Calu3 (cell line): Measurements from ENCODE around the gene SRR. TPM values are rescaled to one million over a fixed set of nuclear protein-coding genes. Genes with fewer than 3 reads are reported as not detected.

ENCODE experiments used
- BruUV-seq: library from RNA; stranded (reverse); fragments of 400-500 nt; replicated peaks from 2 replicates; lab custom pipeline; 2021; lab: Mats Ljungman, UMichigan
- CTCF ChIA-PET: fragments of 300-600 bp; sonication (Branson Sonifier 250); formaldehyde crosslinking; loops from one replicate; lab custom pipeline; 2022; ENCODE audit warnings: antibody characterized with exemption; lab: Charles Lee
- DNase-seq: peaks from one replicate; pipeline ENCODE4 v3.0.0; 2022
- H3K27ac Mint-ChIP-seq: one replicate; pipeline ENCODE4 v1.8.0; 2022; ENCODE audit warnings: mixed read lengths; ENCODE audit not compliant: unreplicated experiment
- H3K27me3 Mint-ChIP-seq: one replicate; pipeline ENCODE4 v1.8.0; 2022; ENCODE audit warnings: mixed read lengths; ENCODE audit not compliant: unreplicated experiment
- H3K36me3 Mint-ChIP-seq: one replicate; pipeline ENCODE4 v1.8.0; 2022; ENCODE audit warnings: mild to moderate bottlenecking, moderate library complexity, mixed read lengths; ENCODE audit not compliant: insufficient read depth, unreplicated experiment
- H3K4me1 Mint-ChIP-seq: one replicate; pipeline ENCODE4 v1.8.0; 2022; ENCODE audit warnings: mild to moderate bottlenecking, low read depth, mixed read lengths; ENCODE audit not compliant: unreplicated experiment
- H3K4me3 Mint-ChIP-seq: one replicate; pipeline ENCODE4 v1.8.0; 2022; ENCODE audit warnings: mild to moderate bottlenecking, low read depth, moderate library complexity, mixed read lengths; ENCODE audit not compliant: unreplicated experiment
- H3K9me3 Mint-ChIP-seq: one replicate; pipeline ENCODE4 v1.8.0; 2022; ENCODE audit warnings: low read depth, mixed read lengths; ENCODE audit not compliant: unreplicated experiment
- intact Hi-C: fragments of 100-400 bp; cut with micrococcal nuclease; formaldehyde crosslinking; loops from one replicate; pipeline ENCODE4 v1.10.0; 2022; ENCODE audit not compliant: unreplicated experiment
- total RNA-seq: library from RNA; stranded (reverse); gene quantifications from 2 replicates; pipeline ENCODE4 v1.2.3, GENCODE V29; 2022
- TF ChIP-seq, protein P1 (sequence below): fragments of 200-600 bp; IDR thresholded peaks from one replicate; pipeline ENCODE4 v1.8.0; 2022; ENCODE audit warnings: antibody characterized with exemption; ENCODE audit not compliant: unreplicated experiment

Gene SRR
- total RNA-seq, 1 experiment from 2014 or later, result 6.4 TPM

DNA sequence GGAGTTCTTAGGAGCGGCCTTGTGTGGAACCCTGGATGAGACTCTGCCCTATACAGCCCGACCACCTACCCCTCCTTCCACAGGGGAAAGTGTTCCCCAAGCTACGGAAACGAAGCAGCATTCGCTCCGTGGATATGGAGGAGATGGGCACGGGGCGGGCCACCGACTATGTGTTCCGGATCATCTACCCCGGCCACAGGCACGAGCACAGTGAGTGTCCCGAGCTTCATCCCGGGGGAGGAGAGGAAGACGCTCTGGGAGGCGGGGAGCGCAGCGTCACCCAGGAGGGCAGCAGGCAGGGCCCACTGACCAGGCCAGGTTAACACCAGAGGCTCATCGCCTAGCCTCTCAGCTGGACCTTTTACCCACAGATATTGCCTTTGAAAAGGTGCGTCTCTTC is 61.4 kb downstream of the SRR start:
- H3K9me3 Mint-ChIP-seq, result no peaks in the 10 kb centered on the region
- TF ChIP-seq, protein P1, sequence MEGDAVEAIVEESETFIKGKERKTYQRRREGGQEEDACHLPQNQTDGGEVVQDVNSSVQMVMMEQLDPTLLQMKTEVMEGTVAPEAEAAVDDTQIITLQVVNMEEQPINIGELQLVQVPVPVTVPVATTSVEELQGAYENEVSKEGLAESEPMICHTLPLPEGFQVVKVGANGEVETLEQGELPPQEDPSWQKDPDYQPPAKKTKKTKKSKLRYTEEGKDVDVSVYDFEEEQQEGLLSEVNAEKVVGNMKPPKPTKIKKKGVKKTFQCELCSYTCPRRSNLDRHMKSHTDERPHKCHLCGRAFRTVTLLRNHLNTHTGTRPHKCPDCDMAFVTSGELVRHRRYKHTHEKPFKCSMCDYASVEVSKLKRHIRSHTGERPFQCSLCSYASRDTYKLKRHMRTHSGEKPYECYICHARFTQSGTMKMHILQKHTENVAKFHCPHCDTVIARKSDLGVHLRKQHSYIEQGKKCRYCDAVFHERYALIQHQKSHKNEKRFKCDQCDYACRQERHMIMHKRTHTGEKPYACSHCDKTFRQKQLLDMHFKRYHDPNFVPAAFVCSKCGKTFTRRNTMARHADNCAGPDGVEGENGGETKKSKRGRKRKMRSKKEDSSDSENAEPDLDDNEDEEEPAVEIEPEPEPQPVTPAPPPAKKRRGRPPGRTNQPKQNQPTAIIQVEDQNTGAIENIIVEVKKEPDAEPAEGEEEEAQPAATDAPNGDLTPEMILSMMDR, result no peak
- peaks cover 17% of the 10 kb centered on the region for H3K4me1 Mint-ChIP-seq
- intact Hi-C loops, result no loop called here
- BruUV-seq, result no TSS peak
- CTCF ChIA-PET, result no interaction called here
- no peak overlapping the region for H3K27ac Mint-ChIP-seq
- H3K36me3 Mint-ChIP-seq, result peaks cover 40% of the 10 kb centered on the region
- no peaks in the 10 kb centered on the region for H3K27me3 Mint-ChIP-seq
- no peak for DNase-seq
- H3K4me3 Mint-ChIP-seq, result no peak overlapping the region

DNA sequence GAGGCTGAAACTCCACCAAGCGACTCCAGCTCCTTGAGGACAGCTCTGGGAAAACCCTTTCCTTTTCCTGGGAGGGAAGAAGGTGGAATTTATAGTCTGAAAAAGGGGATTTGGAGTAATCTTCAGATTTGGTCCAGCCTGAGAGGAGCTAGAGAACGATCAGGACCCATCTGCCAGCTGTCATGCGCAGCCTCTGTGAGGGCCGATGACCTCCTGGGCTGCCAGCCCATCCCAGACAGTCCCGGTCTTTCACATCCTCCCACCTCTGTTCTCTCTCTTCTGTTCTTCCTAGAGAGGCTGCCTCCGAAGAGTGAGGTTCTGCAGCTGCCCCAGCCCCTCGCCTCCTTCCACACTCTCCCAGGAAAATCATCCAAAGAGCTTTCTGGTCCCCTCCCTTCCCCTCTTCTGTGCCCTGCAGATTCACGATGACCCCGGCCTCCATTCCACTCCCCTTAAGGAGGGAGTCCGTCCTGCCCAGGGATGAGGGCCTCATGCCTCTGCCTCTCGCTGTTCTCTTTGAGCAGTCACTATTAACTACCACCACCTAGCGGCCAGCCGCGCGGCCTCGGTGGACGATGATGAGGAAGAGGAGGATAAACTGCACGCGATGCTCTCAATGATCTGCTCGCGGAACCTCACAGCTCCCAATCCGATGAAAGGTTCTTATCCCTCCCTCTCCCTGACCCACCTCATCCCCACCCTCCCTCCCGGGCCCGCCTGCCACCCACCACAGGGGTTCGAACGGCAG is 63.2 kb downstream of the SRR start:
- no peak overlapping the region for H3K27ac Mint-ChIP-seq
- H3K4me1 Mint-ChIP-seq, result no peaks in the 10 kb centered on the region
- no peak for DNase-seq
- H3K27me3 Mint-ChIP-seq, result no peaks in the 10 kb centered on the region
- intact Hi-C loops, result no loop called here
- H3K4me3 Mint-ChIP-seq, result no peak overlapping the region
- CTCF ChIA-PET, result no interaction called here
- no peaks in the 10 kb centered on the region for H3K9me3 Mint-ChIP-seq
- peaks cover 37% of the 10 kb centered on the region for H3K36me3 Mint-ChIP-seq
- TF ChIP-seq, protein P1, result no peak
- BruUV-seq, result no TSS peak

DNA sequence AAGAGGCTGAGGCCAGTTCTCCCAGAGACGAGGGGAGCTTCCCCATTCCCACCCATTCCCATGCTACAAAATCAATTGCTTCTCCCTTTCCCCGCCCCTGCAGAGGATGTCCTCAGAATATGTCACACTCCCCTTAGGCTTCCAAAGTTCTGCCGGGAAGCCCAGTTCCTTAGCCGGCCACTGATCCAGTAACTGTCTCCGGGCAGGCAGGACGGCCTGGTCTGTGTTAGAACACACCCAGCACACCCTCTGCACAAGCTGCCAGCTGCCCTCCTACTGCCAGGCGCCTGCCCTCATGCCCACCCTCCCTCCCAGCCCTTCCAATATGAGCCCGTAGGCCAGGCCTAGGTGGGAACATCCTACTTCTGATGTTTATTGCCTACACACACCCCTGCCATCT is 64.6 kb downstream of the SRR start:
- TF ChIP-seq, protein P1, result no peak
- Mint-ChIP-seq H3K9me3 (no peaks in the 10 kb centered on the region), H3K4me3 (no peak overlapping the region), H3K27me3 (no peaks in the 10 kb centered on the region), H3K4me1 (no peaks in the 10 kb centered on the region), H3K27ac (no peak overlapping the region), H3K36me3 (peaks cover 36% of the 10 kb centered on the region)
- no peak for DNase-seq
- no TSS peak for BruUV-seq
- CTCF ChIA-PET, result no interaction called here
- intact Hi-C loops, result no loop called here

DNA sequence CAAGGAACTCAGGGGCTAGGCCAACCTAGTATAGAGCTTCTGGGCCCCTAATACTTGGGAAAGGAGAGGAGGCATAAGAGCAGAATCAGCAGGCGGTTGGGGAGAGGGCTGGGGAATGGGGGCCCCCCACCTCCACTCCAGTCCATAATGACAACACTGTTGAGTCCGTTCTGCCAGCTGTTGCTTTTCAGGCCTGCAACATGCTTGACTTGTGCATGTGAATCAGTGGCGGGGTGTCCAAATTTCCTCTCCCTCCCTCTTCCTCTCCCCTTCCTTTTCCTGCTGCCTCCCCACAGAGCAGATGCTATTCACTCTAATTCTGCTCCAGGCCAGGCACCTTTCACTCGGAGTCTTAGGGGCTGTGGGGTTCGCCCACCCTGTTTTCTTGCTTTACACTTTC is 65.3 kb downstream of the SRR start:
- H3K36me3 Mint-ChIP-seq, result peaks cover 37% of the 10 kb centered on the region
- CTCF ChIA-PET, result no interaction called here
- DNase-seq, result no peak
- BruUV-seq, result no TSS peak
- H3K4me1 Mint-ChIP-seq, result no peaks in the 10 kb centered on the region
- no peaks in the 10 kb centered on the region for H3K9me3 Mint-ChIP-seq
- no peak overlapping the region for H3K27ac Mint-ChIP-seq
- intact Hi-C loops, result no loop called here
- TF ChIP-seq, protein P1, result no peak
- no peaks in the 10 kb centered on the region for H3K27me3 Mint-ChIP-seq
- no peak overlapping the region for H3K4me3 Mint-ChIP-seq
